Measurements from ENCODE around the gene DBNL. TPM values are rescaled to one million over a fixed set of nuclear protein-coding genes. Genes with fewer than 3 reads are reported as not detected.
"Not testable (repeated sequence)": the region's sequence is repeated elsewhere in the genome, so short reads cannot be mapped to it uniquely, and the experiment has no call there.

DBNL gene
- polyA plus RNA-seq, 1 donor from 2014 or later: 124 TPM

- not testable (repeated sequence) for H3K9me2 ChIP-seq (ENCODE audit: insufficient read depth, low read length); H4K20me1 ChIP-seq (ENCODE audit: insufficient read depth); H3K36me3 ChIP-seq (ENCODE audit: insufficient read depth, low read length); H3K79me2 ChIP-seq (replicated peaks; ENCODE audit: insufficient read depth, low read length); H3K4me2 ChIP-seq (ENCODE audit: low read length); H3K9me3 ChIP-seq (ENCODE audit: low read length); H3F3A ChIP-seq (ENCODE audit: insufficient read depth, low read length, poor library complexity, severe bottlenecking); H3K27me3 ChIP-seq (ENCODE audit: insufficient read depth, low read depth, low read length)
- TF ChIP-seq EP300 (conservative IDR thresholded peaks at IDR 0.05; ENCODE audit: poor library complexity, severe bottlenecking) (peak; percentile 47), MXI1 (conservative IDR thresholded peaks at IDR 0.05; ENCODE audit: poor library complexity, severe bottlenecking) (peak; percentile 78), REST (IDR thresholded peaks at IDR 0.05; ENCODE audit: borderline replicate concordance) (peak; percentile 70), TAF1 (IDR thresholded peaks at IDR 0.05; ENCODE audit: low read depth) (peak; percentile 36), SMC3 (conservative IDR thresholded peaks at IDR 0.05; ENCODE audit: poor library complexity) (peak; percentile 59), CTCF (IDR thresholded peaks at IDR 0.05; ENCODE audit: poor library complexity, severe bottlenecking) (peak; percentile 97), POLR2AphosphoS5 (IDR thresholded peaks at IDR 0.05) (peak; percentile 74)
- peak overlapping the region; percentile 72 for H3K9ac ChIP-seq (ENCODE audit: low read length)
- peak overlapping the region; percentile 77 for H3K27ac ChIP-seq (ENCODE audit: low read length)
- peak overlapping the region; percentile 21 for H2AFZ ChIP-seq (ENCODE audit: low read depth, low read length)
- peak overlapping the region; percentile 67 for H3K4me3 ChIP-seq (ENCODE audit: low read length)
Observed at GRCh38 chr7:44018857-44019807, 25.4 kb upstream of the DBNL start.

- H3K27ac ChIP-seq (ENCODE audit: low read length): peak overlapping the region; percentile 77
- H3K9me3 ChIP-seq (ENCODE audit: low read length): not testable (repeated sequence)
Observed at GRCh38 chr7:44019825-44020224, 24.7 kb upstream of the DBNL start.

GRCh38 chr7:44022069-44022468 lies 22.4 kb upstream of the DBNL start:
- not testable (repeated sequence) for H3K9ac ChIP-seq (ENCODE audit: low read length); H3K36me3 ChIP-seq (ENCODE audit: insufficient read depth, low read length); H3K4me2 ChIP-seq (ENCODE audit: low read length); H3K27ac ChIP-seq (ENCODE audit: low read length); H3K9me2 ChIP-seq (ENCODE audit: insufficient read depth, low read length); H3K4me3 ChIP-seq (ENCODE audit: low read length); H4K20me1 ChIP-seq (ENCODE audit: insufficient read depth); H3K27me3 ChIP-seq (ENCODE audit: insufficient read depth, low read depth, low read length); H2AFZ ChIP-seq (ENCODE audit: low read depth, low read length); H3K9me3 ChIP-seq (ENCODE audit: low read length); H3K79me2 ChIP-seq (replicated peaks; ENCODE audit: insufficient read depth, low read length); H3F3A ChIP-seq (ENCODE audit: insufficient read depth, low read length, poor library complexity, severe bottlenecking)

More at GRCh38 chr7:44019825-44020224, 24.7 kb upstream of the DBNL start:
- not testable (repeated sequence) for H3K4me3 ChIP-seq (ENCODE audit: low read length); H3K9me2 ChIP-seq (ENCODE audit: insufficient read depth, low read length); H2AFZ ChIP-seq (ENCODE audit: low read depth, low read length); H3K27me3 ChIP-seq (ENCODE audit: insufficient read depth, low read depth, low read length); H3F3A ChIP-seq (ENCODE audit: insufficient read depth, low read length, poor library complexity, severe bottlenecking); H3K79me2 ChIP-seq (replicated peaks; ENCODE audit: insufficient read depth, low read length); H3K4me2 ChIP-seq (ENCODE audit: low read length); H3K36me3 ChIP-seq (ENCODE audit: insufficient read depth, low read length); H4K20me1 ChIP-seq (ENCODE audit: insufficient read depth); H3K9ac ChIP-seq (ENCODE audit: low read length)

- H3F3A ChIP-seq (ENCODE audit: insufficient read depth, low read length, poor library complexity, severe bottlenecking); H3K9ac ChIP-seq (ENCODE audit: low read length); H3K79me2 ChIP-seq (replicated peaks; ENCODE audit: insufficient read depth, low read length); H3K27me3 ChIP-seq (ENCODE audit: insufficient read depth, low read depth, low read length); H2AFZ ChIP-seq (ENCODE audit: low read depth, low read length); H4K20me1 ChIP-seq (ENCODE audit: insufficient read depth); H3K36me3 ChIP-seq (ENCODE audit: insufficient read depth, low read length); H3K27ac ChIP-seq (ENCODE audit: low read length); H3K9me2 ChIP-seq (ENCODE audit: insufficient read depth, low read length); H3K4me3 ChIP-seq (ENCODE audit: low read length); H3K9me3 ChIP-seq (ENCODE audit: low read length); H3K4me2 ChIP-seq (ENCODE audit: low read length): not testable (repeated sequence)
Observed at GRCh38 chr7:44022796-44023467, 21.6 kb upstream of the DBNL start.

- not testable (repeated sequence) for H3K9me2 ChIP-seq (ENCODE audit: insufficient read depth, low read length); H4K20me1 ChIP-seq (ENCODE audit: insufficient read depth); H3K9me3 ChIP-seq (ENCODE audit: low read length); H3F3A ChIP-seq (ENCODE audit: insufficient read depth, low read length, poor library complexity, severe bottlenecking); H3K79me2 ChIP-seq (replicated peaks; ENCODE audit: insufficient read depth, low read length); H3K36me3 ChIP-seq (ENCODE audit: insufficient read depth, low read length); H3K4me2 ChIP-seq (ENCODE audit: low read length); H3K27ac ChIP-seq (ENCODE audit: low read length); H2AFZ ChIP-seq (ENCODE audit: low read depth, low read length); H3K9ac ChIP-seq (ENCODE audit: low read length); H3K27me3 ChIP-seq (ENCODE audit: insufficient read depth, low read depth, low read length); H3K4me3 ChIP-seq (ENCODE audit: low read length)
Observed at GRCh38 chr7:44029433-44029832, 15.1 kb upstream of the DBNL start.

Measured in neural cell (in vitro differentiated cells).